GM19397 (cell line): ENCODE results near the gene OPRM1.
"Not testable (repeated sequence)": the region's sequence is repeated elsewhere in the genome, so short reads cannot be mapped to it uniquely, and the experiment has no call there.

Experiments used
- ATAC-seq: cut with Tn5 transposase; IDR thresholded peaks from one replicate; pipeline ENCODE4 v1.9.1; 2021; ENCODE audit warnings: mild to moderate bottlenecking, moderate library complexity; ENCODE audit not compliant: unreplicated experiment

OPRM1 gene

GRCh38 chr6:154234019-154234772 lies 195.2 kb downstream of the OPRM1 start:
- peak; percentile 43 for ATAC-seq

GRCh38 chr6:154236646-154237301 lies 197.7 kb downstream of the OPRM1 start:
- ATAC-seq: no peak

GRCh38 chr6:154238831-154239230 lies 199.8 kb downstream of the OPRM1 start:
- no peak for ATAC-seq

- ATAC-seq: no peak
Measured at GRCh38 chr6:154239392-154239791, 200.4 kb downstream of the OPRM1 start.

GRCh38 chr6:154241061-154241460 lies 202.0 kb downstream of the OPRM1 start:
- not testable (repeated sequence) for ATAC-seq

GRCh38 chr6:154241581-154241980 lies 202.5 kb downstream of the OPRM1 start:
- no peak for ATAC-seq

GRCh38 chr6:154242617-154243357 lies 203.7 kb downstream of the OPRM1 start:
- ATAC-seq: no peak

- no peak for ATAC-seq
Measured at GRCh38 chr6:154243793-154244750, 205.0 kb downstream of the OPRM1 start.

GRCh38 chr6:154245506-154245905 lies 206.5 kb downstream of the OPRM1 start:
- ATAC-seq: no peak

- no peak for ATAC-seq
Measured at GRCh38 chr6:154246723-154247118, 207.7 kb downstream of the OPRM1 start.

GRCh38 chr6:154247119-154247861 lies 208.2 kb downstream of the OPRM1 start:
- ATAC-seq: peak; percentile 35

- peak; percentile 63 for ATAC-seq
Measured at GRCh38 chr6:154249499-154250298, 210.7 kb downstream of the OPRM1 start.

GRCh38 chr6:154251116-154251515 lies 212.1 kb downstream of the OPRM1 start:
- no peak for ATAC-seq

GRCh38 chr6:154252678-154253077 lies 213.6 kb downstream of the OPRM1 start:
- ATAC-seq: no peak

GRCh38 chr6:154257067-154257466 lies 218.0 kb downstream of the OPRM1 start:
- no peak for ATAC-seq

GRCh38 chr6:154258064-154258757 lies 219.2 kb downstream of the OPRM1 start:
- ATAC-seq: peak; percentile 80

GRCh38 chr6:154261688-154262397 lies 222.8 kb downstream of the OPRM1 start:
- peak; percentile 25 for ATAC-seq

GRCh38 chr6:154266560-154267099 lies 227.6 kb downstream of the OPRM1 start:
- ATAC-seq: no peak
